SK-N-SH (cell line): Measurements from ENCODE around the gene TMEM44. TPM values are rescaled to one million over a fixed set of nuclear protein-coding genes. Genes with fewer than 3 reads are reported as not detected.

Experiments used
- CTCF ChIA-PET: fragments of 300-600, 350-600 bp; formaldehyde crosslinking; extraction: SDS; loops from one replicate; lab custom pipeline; 2021; lab: Yijun Ruan, JAX
- POLR2A ChIA-PET: fragments of 350-600 bp; sonication (Branson Sonifier 250); formaldehyde crosslinking; extraction: SDS; loops from one replicate; lab custom pipeline; 2020; ENCODE audit warnings: antibody characterized with exemption, inconsistent platforms; lab: Yijun Ruan, JAX
- DNase-seq: peaks from one replicate; pipeline ENCODE4 v3.0.0; 2012
- H2AFZ ChIP-seq: fragments of 200-600 bp; sonication (generic); 2 replicates; pipeline ENCODE4 v1.8.1; 2016; ENCODE audit warnings: antibody characterized with exemption, mild to moderate bottlenecking, low read depth
- H3F3A ChIP-seq: fragments of 200-600 bp; sonication (generic); replicated peaks from 2 replicates; pipeline ENCODE3; 2016; ENCODE audit warnings: antibody characterized with exemption, mild to moderate bottlenecking; ENCODE audit not compliant: insufficient read depth
- H3K27ac ChIP-seq, 2 experiments: fragments of 200-500 bp in 1 of 2; fragments of 200-600 bp in 1 of 2; sonication (Bioruptor generic) in 1 of 2; sonication (generic), shearing (Covaris generic) in 1 of 2; 2 replicates each; pipeline versions ENCODE4 v1.5.1 to v1.6.1; 2014 to 2016; ENCODE audit warnings: low read depth in 2 of 2, inconsistent platforms in 1 of 2, low read length in 1 of 2, mild to moderate bottlenecking in 1 of 2, mixed read lengths in 1 of 2
- H3K27me3 ChIP-seq: fragments of 200-600 bp; sonication (generic), shearing (Covaris generic); 2 replicates; pipeline ENCODE4 v1.6.1; 2016; ENCODE audit warnings: mixed run types; ENCODE audit not compliant: insufficient read depth
- H3K36me3 ChIP-seq, 2 experiments: fragments of 200-500 bp in 1 of 2; fragments of 200-600 bp in 1 of 2; sonication (Bioruptor generic) in 1 of 2; sonication (generic) in 1 of 2; replicated peaks in 1 of 2; 2 replicates each; pipeline versions ENCODE3 to v1.5.1; 2014 to 2016; ENCODE audit warnings: low read length in 1 of 2, mild to moderate bottlenecking in 1 of 2; ENCODE audit not compliant: insufficient read depth in 2 of 2, control insufficient read depth in 1 of 2
- H3K4me1 ChIP-seq, 2 experiments: fragments of 200-500 bp in 1 of 2; fragments of 200-600 bp in 1 of 2; sonication (Bioruptor generic) in 1 of 2; sonication (generic), shearing (Covaris generic) in 1 of 2; 2 replicates each; pipeline versions ENCODE4 v1.5.1 to v1.6.1; 2014 to 2016; ENCODE audit warnings: low read depth in 1 of 2, low read length in 1 of 2, mixed run types in 1 of 2; ENCODE audit not compliant: insufficient read depth in 2 of 2, control insufficient read depth in 1 of 2
- H3K4me2 ChIP-seq: fragments of 200-600 bp; sonication (generic), shearing (Covaris generic); 2 replicates; pipeline ENCODE4 v1.6.1; 2017; ENCODE audit warnings: mixed run types
- H3K4me3 ChIP-seq, 2 experiments: fragments of 200-500 bp in 1 of 2; fragments of 200-600 bp in 1 of 2; sonication (Bioruptor generic) in 1 of 2; sonication (generic), shearing (Covaris generic) in 1 of 2; 2 replicates each; pipeline versions ENCODE4 v1.5.1 to v1.8.1; 2014 to 2016; ENCODE audit warnings: low read depth in 2 of 2, inconsistent platforms in 1 of 2, low read length in 1 of 2, mild to moderate bottlenecking in 1 of 2, mixed read lengths in 1 of 2, moderate library complexity in 1 of 2
- H3K79me2 ChIP-seq: fragments of 200-600 bp; sonication (generic); 2 replicates; pipeline ENCODE4 v1.8.1; 2017; ENCODE audit warnings: mild to moderate bottlenecking; ENCODE audit not compliant: insufficient read depth
- H3K9ac ChIP-seq: fragments of 200-600 bp; sonication (generic); 2 replicates; pipeline ENCODE4 v1.6.1; 2017; ENCODE audit warnings: mixed run types
- H3K9me2 ChIP-seq: fragments of 200-600 bp; sonication (generic); 2 replicates; pipeline ENCODE4 v1.6.1; 2017; ENCODE audit warnings: mixed run types
- H3K9me3 ChIP-seq: fragments of 200-600 bp; sonication (generic); 2 replicates; pipeline ENCODE4 v1.6.1; 2017; ENCODE audit warnings: mixed run types, mild to moderate bottlenecking, moderate library complexity
- H4K20me1 ChIP-seq: fragments of 200-600 bp; sonication (generic); 2 replicates; pipeline ENCODE4 v1.6.1; 2017; ENCODE audit warnings: mild to moderate bottlenecking, mixed run types; ENCODE audit not compliant: insufficient read depth
- CHD2 ChIP-seq: fragments of 150-350 bp; IDR thresholded peaks from 2 replicates; pipeline ENCODE4 v1.6.1; 2018; ENCODE audit warnings: low read length; ENCODE audit not compliant: partially characterized antibody
- ELF1 ChIP-seq: IDR thresholded peaks from 2 replicates; pipeline ENCODE4 v1.4.0; 2012
- FOSL2 ChIP-seq: IDR thresholded peaks from 2 replicates; pipeline ENCODE4 v1.4.0; 2012; ENCODE audit warnings: low read depth, mild to moderate bottlenecking, moderate library complexity, borderline replicate concordance
- SIN3A ChIP-seq: IDR thresholded peaks from 2 replicates; pipeline ENCODE4 v1.6.1; 2012; ENCODE audit warnings: low read depth, mild to moderate bottlenecking, low read length, moderate library complexity, borderline replicate concordance
- TAF1 ChIP-seq: IDR thresholded peaks from 2 replicates; pipeline ENCODE4 v1.6.1; 2012; ENCODE audit warnings: low read depth, mild to moderate bottlenecking, low read length, moderate library complexity, borderline replicate concordance
- TEAD4 ChIP-seq: IDR thresholded peaks from 2 replicates; pipeline ENCODE4 v1.4.0; 2012; ENCODE audit warnings: mild to moderate bottlenecking, borderline replicate concordance; ENCODE audit not compliant: insufficient read depth
- YY1 ChIP-seq: IDR thresholded peaks from 2 replicates; pipeline ENCODE4 v1.4.0; 2012; ENCODE audit warnings: low read depth, mild to moderate bottlenecking
- WGBS: methylation state at CpG from one replicate; pipeline ENCODE4 v1.1.6; 2017; ENCODE audit warnings: low lambda C conversion rate; 5-methylcytosine and 5-hydroxymethylcytosine counted together
- polyA plus RNA-seq, 3 experiments: library from polyadenylated mRNA; depleted of rRNA; stranded (reverse); fragments of >200 nt; gene quantifications; 2 replicates each; pipeline ENCODE4 v1.2.3, GENCODE V29; 2012
- TF ChIP-seq, protein P1 (sequence below): IDR thresholded peaks from 2 replicates; pipeline ENCODE4; 2012
- TF ChIP-seq, protein P2 (sequence below): IDR thresholded peaks from 2 replicates; pipeline ENCODE4 v1.6.1; 2012; ENCODE audit warnings: mild to moderate bottlenecking, low read depth, low read length, moderate library complexity
- TF ChIP-seq, protein P3 (sequence below): IDR thresholded peaks from 2 replicates; pipeline ENCODE4 v1.4.0; 2012; ENCODE audit warnings: low read depth, borderline replicate concordance
- TF ChIP-seq, protein P4 (sequence below): fragments of 200-600 bp; sonication (generic); IDR thresholded peaks from 2 replicates; pipeline ENCODE4 v1.6.1; 2017; ENCODE audit warnings: antibody characterized with exemption, mild to moderate bottlenecking, moderate library complexity

The TMEM44 gene
- polyA plus RNA-seq, 1 of the 3 experiments (the other 2 are of a cell fraction), result 22.6 TPM

DNA sequence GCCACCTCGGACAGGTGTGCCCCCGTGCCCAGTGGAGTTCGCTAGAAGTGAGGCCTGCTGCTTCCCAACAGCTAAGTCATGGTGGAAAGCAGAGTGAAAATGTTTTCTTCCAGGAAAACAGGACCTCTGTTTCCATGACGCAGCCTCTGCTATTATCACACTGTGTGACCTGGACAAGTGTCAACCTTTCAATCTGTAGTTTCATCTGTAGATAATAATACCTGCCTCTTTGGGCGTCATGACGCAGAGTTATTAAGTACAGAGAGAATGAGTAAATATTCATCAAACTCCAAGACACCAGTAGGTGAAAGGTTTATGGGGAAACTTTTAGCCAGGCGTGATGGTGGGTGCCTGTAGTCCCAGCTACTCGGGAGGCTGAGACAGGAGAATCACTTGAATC lies 62.3 kb downstream of the TMEM44 start:
- Histone ChIP-seq H3K9ac (no peak overlapping the region), H3K4me3 (no peak overlapping the region), H3K4me1 (peaks cover 0 to 29% of the 10 kb centered on the region in 2 experiments; a peak in 3 of 4 replicates), H3K27ac (no peak overlapping the region), H2AFZ (no peak overlapping the region), H3K27me3 (no peaks in the 10 kb centered on the region), H3K36me3 (no peaks in the 10 kb centered on the region), H3K9me3 (no peaks in the 10 kb centered on the region), H3K79me2 (no peaks in the 10 kb centered on the region), H3K4me2 (no peak overlapping the region), H3K9me2 (no peaks in the 10 kb centered on the region), H3F3A (peaks cover 20% of the 10 kb centered on the region), H4K20me1 (no peaks in the 10 kb centered on the region)
- ChIA-PET CTCF (no interaction called here), POLR2A (interaction anchor here (1.2 kb wide), 1 partner anchor 13 kb away, joined by 4 read pairs; no protein-coding TSS in a partner anchor)
- no peak for DNase-seq
- TF ChIP-seq, protein P1, sequence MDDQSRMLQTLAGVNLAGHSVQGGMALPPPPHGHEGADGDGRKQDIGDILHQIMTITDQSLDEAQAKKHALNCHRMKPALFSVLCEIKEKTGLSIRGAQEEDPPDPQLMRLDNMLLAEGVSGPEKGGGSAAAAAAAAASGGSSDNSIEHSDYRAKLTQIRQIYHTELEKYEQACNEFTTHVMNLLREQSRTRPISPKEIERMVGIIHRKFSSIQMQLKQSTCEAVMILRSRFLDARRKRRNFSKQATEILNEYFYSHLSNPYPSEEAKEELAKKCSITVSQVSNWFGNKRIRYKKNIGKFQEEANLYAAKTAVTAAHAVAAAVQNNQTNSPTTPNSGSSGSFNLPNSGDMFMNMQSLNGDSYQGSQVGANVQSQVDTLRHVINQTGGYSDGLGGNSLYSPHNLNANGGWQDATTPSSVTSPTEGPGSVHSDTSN, result no peak
- TF ChIP-seq SIN3A, result no peak
- no peak for TF ChIP-seq FOSL2
- TF ChIP-seq, protein P2, sequence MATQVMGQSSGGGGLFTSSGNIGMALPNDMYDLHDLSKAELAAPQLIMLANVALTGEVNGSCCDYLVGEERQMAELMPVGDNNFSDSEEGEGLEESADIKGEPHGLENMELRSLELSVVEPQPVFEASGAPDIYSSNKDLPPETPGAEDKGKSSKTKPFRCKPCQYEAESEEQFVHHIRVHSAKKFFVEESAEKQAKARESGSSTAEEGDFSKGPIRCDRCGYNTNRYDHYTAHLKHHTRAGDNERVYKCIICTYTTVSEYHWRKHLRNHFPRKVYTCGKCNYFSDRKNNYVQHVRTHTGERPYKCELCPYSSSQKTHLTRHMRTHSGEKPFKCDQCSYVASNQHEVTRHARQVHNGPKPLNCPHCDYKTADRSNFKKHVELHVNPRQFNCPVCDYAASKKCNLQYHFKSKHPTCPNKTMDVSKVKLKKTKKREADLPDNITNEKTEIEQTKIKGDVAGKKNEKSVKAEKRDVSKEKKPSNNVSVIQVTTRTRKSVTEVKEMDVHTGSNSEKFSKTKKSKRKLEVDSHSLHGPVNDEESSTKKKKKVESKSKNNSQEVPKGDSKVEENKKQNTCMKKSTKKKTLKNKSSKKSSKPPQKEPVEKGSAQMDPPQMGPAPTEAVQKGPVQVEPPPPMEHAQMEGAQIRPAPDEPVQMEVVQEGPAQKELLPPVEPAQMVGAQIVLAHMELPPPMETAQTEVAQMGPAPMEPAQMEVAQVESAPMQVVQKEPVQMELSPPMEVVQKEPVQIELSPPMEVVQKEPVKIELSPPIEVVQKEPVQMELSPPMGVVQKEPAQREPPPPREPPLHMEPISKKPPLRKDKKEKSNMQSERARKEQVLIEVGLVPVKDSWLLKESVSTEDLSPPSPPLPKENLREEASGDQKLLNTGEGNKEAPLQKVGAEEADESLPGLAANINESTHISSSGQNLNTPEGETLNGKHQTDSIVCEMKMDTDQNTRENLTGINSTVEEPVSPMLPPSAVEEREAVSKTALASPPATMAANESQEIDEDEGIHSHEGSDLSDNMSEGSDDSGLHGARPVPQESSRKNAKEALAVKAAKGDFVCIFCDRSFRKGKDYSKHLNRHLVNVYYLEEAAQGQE, result no peak
- TF ChIP-seq, protein P3, sequence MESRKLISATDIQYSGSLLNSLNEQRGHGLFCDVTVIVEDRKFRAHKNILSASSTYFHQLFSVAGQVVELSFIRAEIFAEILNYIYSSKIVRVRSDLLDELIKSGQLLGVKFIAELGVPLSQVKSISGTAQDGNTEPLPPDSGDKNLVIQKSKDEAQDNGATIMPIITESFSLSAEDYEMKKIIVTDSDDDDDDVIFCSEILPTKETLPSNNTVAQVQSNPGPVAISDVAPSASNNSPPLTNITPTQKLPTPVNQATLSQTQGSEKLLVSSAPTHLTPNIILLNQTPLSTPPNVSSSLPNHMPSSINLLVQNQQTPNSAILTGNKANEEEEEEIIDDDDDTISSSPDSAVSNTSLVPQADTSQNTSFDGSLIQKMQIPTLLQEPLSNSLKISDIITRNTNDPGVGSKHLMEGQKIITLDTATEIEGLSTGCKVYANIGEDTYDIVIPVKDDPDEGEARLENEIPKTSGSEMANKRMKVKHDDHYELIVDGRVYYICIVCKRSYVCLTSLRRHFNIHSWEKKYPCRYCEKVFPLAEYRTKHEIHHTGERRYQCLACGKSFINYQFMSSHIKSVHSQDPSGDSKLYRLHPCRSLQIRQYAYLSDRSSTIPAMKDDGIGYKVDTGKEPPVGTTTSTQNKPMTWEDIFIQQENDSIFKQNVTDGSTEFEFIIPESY, result no peak
- 100% methylated on average over 5 of the region's 8 CpGs for WGBS

DNA sequence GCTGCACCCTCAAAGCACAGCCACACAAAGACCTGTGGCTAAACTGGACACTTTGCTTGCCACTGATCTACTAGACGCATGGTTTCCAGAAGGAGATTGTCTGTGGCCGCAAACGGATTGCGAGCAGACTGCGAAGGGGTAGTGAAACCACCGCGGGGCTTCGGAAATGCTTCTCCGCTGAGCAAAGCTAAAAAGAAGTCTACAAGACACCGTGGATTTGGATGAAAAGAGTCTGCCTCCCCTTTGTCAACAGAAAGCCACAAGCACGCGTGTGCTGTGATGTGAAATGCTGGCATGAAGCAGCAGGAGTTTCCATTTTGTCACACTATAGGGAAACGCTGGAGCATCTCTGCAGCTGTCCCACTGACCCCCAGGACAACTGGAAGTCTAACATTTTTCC lies 63.0 kb downstream of the TMEM44 start:
- H3K9ac ChIP-seq, result no peak overlapping the region
- CTCF ChIA-PET, result no interaction called here
- TF ChIP-seq, protein P4, sequence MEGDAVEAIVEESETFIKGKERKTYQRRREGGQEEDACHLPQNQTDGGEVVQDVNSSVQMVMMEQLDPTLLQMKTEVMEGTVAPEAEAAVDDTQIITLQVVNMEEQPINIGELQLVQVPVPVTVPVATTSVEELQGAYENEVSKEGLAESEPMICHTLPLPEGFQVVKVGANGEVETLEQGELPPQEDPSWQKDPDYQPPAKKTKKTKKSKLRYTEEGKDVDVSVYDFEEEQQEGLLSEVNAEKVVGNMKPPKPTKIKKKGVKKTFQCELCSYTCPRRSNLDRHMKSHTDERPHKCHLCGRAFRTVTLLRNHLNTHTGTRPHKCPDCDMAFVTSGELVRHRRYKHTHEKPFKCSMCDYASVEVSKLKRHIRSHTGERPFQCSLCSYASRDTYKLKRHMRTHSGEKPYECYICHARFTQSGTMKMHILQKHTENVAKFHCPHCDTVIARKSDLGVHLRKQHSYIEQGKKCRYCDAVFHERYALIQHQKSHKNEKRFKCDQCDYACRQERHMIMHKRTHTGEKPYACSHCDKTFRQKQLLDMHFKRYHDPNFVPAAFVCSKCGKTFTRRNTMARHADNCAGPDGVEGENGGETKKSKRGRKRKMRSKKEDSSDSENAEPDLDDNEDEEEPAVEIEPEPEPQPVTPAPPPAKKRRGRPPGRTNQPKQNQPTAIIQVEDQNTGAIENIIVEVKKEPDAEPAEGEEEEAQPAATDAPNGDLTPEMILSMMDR, result no peak
- TF ChIP-seq TEAD4 (no peak), SIN3A (no peak), YY1 (no peak), CHD2 (no peak), TAF1 (no peak), ELF1 (no peak)
- TF ChIP-seq, protein P1, result no peak
- TF ChIP-seq, protein P2, result no peak

More for the DNA sequence above, 63.0 kb downstream of the TMEM44 start:
- Histone ChIP-seq H3K9me2 (no peaks in the 10 kb centered on the region), H3K4me3 (no peak overlapping the region), H4K20me1 (no peaks in the 10 kb centered on the region), H3K79me2 (no peaks in the 10 kb centered on the region), H2AFZ (no peak overlapping the region), H3K27ac (no peak overlapping the region), H3K4me1 (peaks cover 0 to 29% of the 10 kb centered on the region in 2 experiments; a peak in 3 of 4 replicates), H3K4me2 (no peak overlapping the region), H3F3A (peaks cover 13% of the 10 kb centered on the region), H3K9me3 (no peaks in the 10 kb centered on the region), H3K36me3 (no peaks in the 10 kb centered on the region), H3K27me3 (no peaks in the 10 kb centered on the region)
- WGBS, result 97% methylated on average over 13 of the region's 13 CpGs
- DNase-seq, result no peak
- POLR2A ChIA-PET, result interaction anchor here (1.2 kb wide), 1 partner anchor 13 kb away, joined by 4 read pairs; no protein-coding TSS in a partner anchor
